Measurements from ENCODE around the gene OPTC.

GRCh38 chr1:203477748-203478147 lies 16.2 kb upstream of the OPTC start:
- TF ChIP-seq POLR2AphosphoS5 (IDR thresholded peaks at IDR 0.05; ENCODE audit: low read depth, low read length) = no peak
- TF ChIP-seq POLR2A (IDR thresholded peaks at IDR 0.05; ENCODE audit: low read depth, low read length) = no peak
- no peak for TF ChIP-seq TAF1 (IDR thresholded peaks at IDR 0.05; ENCODE audit: low read depth, low read length)
- peak; percentile 55; the same call in 1 of the 2 replicates for TF ChIP-seq SPI1 (IDR thresholded peaks at IDR 0.05; ENCODE audit: low read depth, low read length)
- TF ChIP-seq PAX5 (IDR thresholded peaks at IDR 0.05; ENCODE audit: insufficient read depth, low read length, severe bottlenecking) = no peak

All from GM12891 (cell line).